Ovary (tissue), 3 donors: ENCODE measurements around the gene MORC4.

ENCODE experiments used
- CTCF ChIP-seq, 3 donors: fragments of 450-650 bp in 2 of 3; fragments of 200-600 bp in 1 of 3; IDR thresholded peaks; one replicate each; pipeline versions ENCODE4 v1.5.1 to v1.8.0; 2016 to 2022; ENCODE audit warnings: antibody characterized with exemption in 3 of 3, mild to moderate bottlenecking in 1 of 3
- EP300 ChIP-seq: sonication (generic); formaldehyde crosslinking; IDR thresholded peaks from one replicate; pipeline ENCODE4 v1.6.1; 2017; ENCODE audit warnings: antibody characterized with exemption
- POLR2A ChIP-seq: fragments of 450-650 bp; IDR thresholded peaks from one replicate; pipeline ENCODE4 v1.6.1; 2017; ENCODE audit warnings: antibody characterized with exemption, mild to moderate bottlenecking, moderate library complexity
- donor health status: DM: no; HTN: no; CAD: no.

- TF ChIP-seq CTCF (IDR thresholded peaks at IDR 0.05) (no peak), POLR2A (no peak), EP300 (no peak)
Observed at GRCh38 chrX:106905064-106905708, 94.8 kb downstream of the MORC4 start.
